HS-27A (cell line): Measurements from ENCODE around the gene PRR22.

ENCODE experiments used
- DNase-seq: peaks from one replicate; pipeline ENCODE4 v3.0.0-alpha.2; 2012; ENCODE audit warnings: low read depth, missing footprints

The PRR22 gene

DNA sequence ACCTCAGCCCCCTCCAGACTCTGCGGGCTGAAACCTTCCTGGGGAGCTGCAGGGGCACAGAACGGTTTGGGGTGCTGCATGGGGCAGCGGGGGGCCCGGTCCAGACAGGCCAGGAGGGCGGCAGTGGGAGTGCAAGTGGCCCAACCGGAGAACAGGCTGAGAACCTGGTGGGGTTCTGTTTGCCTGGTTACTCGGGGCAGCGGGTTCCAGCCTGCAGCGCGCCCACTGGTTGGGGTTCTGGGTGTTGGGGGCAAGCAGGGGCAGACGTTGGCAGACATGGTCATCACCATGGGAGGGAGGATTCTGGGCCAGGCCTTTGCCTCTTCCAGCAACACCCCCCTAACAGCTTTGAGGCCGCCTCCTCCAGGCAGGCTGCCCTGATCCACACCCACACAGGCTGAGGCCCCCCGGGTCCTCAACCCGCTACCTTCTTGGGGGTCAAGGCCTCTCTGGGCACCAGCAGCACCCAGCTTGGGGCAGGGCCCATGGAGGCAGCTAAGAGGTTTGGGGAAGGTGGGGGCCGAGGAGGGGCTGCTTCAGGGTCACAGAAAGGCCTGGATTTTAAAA lies at the start of gene PRR22:
TSS of gene PRR22 (minus strand) at position 166 of the 567 bp plus-strand sequence. CDS start at position 80, 86 bp downstream.
- DNase-seq: no peak

DNA sequence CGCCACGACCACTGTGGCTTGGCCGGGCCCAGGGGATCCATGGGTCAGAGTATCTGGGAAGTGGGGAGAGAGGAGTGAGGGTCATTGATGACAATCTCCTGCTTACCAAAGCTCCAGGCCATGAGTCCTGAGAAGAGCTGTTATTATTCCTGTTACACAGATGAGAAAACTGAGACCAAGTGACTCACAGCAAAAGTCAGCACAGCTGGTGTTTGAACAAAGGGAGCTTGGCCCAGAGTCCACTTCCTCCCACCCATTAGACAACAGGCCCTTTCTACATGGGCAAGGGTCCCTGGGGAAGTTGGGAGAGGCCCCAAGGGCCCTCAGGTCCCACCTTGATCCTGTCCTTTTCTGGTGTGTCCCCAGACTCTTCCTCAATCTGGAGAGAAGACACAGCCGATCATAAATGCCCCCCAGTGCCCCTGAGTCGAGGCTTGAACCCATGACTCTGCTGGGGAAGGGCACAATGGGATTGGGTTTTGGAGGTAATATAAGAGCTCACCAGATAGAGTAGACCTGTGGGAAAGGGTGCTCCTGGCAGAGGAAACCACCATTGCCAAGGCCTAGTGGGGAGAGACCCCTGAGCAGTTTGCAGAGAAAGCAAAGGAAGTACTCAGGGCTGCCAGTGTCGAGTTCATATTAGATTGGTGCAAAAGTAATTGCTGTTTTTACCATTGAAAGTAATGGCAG lies 48.1 kb upstream of the PRR22 start:
- no peak for DNase-seq

DNA sequence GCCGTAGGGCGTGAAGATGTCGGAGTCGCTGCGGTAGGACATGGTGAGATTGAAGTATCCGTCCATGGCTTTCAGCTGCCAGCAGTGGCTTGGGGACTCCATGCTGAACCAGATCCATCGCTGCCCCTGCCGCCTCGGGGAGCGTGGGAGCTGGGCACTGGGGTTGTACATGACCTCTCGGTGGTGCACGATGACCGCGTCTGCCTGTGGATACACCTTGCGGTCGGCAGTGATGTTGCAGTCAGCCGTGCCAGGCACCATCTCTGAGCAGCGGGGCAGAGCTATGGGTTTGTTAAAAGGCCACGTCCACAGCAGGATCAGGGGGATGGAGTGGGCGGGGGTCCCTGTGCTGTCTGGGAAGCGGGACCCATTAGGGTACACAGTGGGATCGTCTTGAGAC lies 47.5 kb upstream of the PRR22 start:
- DNase-seq: no peak

DNA sequence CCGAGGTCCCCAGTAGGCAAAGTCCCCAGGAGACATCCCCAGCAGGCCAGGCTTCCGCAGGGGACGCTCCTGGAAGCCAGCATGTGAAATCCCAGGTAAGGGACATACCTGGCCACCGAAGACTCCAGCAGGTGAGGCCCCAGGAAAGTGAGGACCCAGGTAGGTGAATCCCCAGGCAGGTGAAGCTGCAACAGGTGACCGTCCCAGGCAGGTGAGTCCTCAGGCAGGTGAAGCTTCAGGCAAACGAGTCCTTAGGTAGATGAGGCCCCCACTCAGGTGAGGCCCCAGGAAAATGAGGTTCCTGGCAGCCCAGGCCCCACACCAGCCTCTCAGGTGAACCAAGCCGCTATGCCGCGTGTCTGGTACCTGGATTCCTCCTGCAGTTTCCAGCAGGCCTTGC lies 46.6 kb upstream of the PRR22 start:
- no peak for DNase-seq

DNA sequence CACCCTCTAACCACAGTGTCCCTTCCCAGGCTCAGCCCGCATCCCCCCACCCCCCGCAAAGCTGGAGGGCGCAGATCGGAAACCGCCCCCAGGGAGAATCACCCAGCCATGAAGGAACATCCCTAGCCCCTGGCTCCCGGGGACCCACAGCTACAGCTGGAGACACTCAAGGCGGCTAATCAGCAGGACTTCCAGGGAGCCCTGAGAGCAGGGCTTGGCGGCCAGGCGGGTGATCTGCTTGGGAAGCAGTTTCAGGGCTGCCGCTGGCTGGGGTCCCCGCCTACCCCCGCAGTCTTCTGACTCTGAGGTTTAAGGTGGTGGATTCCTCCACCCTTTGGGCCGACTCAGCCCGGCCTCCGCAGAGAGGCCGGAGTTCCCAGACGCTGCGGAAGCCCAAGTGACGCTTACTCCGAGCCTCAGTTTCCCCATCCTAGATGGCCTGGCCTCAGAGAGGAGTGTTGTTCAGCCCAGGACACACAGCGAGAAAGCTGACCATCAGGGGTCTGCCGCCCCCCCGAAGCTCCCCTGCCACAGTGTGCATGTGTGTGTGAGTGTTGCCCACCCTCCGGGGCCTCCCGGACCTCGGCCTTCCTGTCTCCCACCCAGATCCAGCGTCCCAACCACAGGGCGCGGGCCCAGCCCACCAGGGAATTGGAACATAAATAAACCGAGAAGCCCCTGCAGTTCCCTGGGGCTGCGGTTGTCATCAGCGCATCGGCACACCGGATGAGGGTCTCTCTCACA lies 45.2 kb upstream of the PRR22 start:
- no peak for DNase-seq

DNA sequence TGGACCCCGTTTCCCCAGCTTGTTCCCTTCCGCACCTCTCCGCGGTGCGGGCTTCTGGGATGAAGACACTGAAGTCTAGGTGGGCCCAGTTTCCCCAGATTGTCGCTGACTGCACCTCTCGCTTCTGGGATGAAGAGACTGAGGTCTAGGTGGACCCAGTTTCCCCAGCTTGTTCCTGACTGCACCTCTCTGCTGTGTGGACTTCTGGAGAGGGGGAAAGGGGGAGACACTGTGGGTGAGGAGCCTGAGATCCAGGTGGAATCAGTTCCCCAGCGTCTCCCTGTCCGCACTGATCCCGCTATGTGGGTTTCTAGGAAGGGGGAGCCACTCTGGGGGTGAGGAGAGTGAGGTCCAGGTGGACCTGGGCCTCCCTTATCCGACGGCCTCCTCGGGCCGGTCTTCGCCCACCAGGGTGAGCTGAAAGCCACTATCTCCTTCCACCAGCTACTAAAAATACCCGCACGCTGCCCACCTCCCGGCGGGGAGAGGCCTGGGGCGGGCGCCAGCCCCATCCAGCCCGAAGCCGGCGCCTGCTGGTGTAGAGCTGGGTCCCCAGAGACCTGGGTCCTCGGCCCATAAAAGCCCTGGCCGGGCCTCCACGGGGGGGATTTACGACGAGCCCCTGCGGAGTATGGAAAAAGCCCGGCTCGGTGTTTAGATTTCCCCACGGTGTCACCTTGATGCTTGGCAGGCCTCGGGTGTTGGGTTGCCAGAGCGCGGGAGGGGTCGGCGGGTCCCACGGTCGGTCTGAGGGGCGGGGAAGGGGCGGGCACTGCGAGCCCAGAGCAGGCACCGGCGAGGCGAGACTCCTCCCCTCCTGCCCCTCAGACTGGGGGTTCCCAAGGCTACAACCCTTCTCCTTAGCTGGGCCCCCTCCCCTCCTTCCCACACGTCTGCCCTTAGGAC lies 44.4 kb upstream of the PRR22 start:
- DNase-seq: no peak

DNA sequence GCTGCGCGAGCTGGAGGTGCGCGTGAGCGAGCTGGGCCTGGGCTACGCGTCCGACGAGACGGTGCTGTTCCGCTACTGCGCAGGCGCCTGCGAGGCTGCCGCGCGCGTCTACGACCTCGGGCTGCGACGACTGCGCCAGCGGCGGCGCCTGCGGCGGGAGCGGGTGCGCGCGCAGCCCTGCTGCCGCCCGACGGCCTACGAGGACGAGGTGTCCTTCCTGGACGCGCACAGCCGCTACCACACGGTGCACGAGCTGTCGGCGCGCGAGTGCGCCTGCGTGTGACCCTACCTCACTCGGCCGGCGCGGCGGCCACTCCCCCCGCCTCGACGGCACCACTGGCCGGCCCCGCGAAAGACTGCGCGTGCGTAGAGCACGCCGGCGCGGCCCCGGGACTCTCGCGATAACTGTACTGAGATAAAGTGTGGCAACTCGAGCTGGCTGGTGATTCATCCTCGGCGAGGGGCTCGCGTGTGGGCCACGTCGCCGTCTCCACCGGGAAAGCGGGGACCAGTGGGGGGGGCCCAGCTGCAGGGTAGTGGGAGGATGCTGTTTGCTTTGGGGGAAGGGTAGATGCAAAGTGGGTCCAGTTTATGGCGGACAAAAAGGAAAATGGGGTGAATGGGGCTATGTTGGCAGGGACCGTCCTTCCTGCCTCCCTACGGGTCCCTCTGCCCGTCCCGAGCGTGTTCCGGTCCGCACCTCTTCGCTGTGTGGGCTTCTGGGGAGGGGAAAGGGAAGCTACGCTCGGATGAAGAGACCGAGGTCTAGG lies 43.5 kb upstream of the PRR22 start:
- peak; percentile 69 for DNase-seq

DNA sequence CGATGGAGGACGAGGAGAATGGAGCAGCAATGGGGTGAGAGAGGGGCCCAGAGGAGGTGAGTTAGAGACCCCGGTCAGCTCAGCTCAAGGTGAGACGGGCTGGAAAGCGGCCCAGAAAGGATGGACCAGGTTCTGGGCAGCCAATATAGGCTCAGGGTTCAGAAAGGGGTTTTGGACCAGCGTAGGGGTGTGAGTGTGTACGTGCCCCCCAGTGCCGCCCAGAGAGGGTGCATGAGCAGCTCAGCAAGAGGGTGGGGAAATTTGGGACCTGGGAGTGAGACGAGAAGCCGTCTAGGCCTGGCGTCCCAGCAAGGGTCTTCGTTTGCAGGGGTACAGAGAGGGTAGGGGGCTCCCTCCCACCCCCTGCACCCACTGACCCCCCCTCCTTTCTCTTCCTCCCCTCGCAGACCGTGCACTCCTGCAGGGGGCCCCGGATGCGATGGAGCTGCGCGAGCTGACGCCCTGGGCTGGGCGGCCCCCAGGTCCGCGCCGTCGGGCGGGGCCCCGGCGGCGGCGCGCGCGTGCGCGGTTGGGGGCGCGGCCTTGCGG lies 42.9 kb upstream of the PRR22 start:
- DNase-seq: no peak

DNA sequence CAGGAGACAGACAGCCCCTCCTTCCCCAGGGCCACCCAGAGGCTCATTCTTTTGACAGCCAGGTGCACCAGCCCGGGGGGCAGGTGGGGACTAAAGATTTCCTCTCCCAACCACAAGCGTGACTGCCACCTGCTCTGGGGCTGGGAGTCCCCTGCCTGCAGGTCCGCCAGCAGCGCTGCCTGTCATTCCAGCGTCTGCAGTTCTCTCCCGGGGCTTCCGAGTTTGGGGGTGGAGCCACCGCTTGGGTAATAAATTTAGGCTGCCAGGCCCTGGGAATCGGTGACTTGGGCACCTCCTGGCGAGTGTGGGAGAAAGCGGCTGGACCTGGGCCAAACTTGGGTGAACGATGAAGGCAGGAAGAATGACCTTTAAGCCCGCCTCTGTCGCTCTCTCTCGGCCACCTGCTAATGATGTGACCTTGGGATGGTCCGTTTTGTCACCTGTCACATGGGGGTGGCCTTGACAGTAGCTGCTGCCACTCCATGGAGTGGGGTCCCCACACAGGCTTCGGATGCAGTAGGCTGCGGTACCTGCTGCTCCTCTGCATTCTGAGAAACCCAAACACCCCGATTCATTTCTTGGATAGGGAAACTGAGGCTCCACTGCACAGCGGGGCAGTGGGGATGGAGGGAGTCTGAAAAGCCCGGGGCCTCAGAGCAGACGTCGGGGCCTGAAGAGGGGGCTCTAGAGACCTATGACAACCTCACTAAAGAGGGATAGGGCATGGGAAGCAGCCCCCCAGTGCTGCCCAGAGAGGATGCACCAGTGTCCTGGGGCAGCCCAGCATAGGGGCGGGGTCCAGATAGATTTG lies 42.2 kb upstream of the PRR22 start:
- DNase-seq: no peak

DNA sequence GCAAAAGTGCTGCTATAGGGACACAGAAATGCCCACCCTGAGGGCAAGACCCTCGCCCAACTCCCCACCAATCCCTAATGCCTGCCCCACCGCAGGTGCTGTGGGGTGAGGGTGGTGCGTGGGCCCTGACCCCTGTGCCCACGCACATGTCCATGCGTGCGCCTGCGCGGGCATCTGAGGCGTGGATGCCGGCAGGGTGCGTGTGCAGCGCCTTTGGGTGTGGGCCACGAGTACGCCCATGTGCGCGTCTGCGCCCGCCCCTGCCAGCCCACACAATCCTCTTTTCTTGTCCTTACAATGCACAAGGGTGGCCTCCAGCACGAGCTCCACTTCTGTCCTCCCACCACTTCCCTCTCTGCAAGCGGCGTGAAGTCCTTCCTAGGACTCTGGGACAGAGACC lies 40.6 kb upstream of the PRR22 start:
- DNase-seq: no peak

DNA sequence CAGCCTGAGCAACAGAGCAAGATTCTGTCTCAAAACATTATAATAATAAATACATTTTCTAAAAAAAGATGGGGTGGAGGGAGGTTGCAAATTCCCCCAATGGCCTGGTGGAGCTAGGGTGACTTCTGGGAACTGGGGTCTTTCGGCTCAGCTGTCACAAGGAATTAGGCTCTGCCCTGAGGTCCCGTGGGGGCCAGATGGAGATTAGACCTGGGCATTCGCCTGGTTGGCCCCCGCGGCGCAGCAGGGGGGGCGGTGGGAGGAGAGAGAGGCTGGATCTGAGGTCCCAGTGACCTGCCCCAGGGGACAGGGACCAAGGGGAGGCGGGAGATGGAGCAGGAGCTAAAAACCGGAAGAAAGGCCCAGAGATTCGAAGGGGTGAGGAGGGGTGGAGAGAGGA lies 40.2 kb upstream of the PRR22 start:
- no peak for DNase-seq

DNA sequence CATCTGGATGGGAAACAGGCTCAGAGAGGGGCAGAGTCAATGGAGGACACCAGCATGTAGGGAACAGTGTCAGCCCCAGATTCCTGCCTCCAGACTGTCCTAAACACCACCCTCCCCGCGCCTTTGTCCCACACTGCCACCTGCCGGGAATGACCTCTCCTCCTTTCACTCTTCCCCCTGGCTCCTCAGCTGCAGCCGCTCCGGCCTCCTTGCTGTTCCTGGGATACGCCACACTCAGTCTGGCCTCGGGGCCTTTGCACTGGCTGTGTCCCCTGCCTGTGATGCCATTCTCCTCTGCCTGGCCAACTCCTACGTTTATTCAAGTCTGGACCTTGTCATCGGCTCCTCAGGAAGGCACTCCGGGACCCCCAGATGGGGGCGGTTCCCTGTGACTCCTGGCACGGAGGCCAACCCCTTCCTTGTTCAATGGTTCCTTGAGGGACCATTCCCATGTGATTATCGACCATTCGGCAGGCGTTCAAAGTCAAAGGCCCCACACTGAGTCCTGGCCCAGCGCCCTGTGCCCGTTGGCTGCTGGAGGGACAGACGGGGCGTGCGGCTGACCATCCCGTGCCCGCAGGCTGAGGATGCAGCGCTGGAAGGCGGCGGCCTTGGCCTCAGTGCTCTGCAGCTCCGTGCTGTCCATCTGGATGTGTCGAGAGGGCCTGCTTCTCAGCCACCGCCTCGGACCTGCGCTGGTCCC lies 39.2 kb upstream of the PRR22 start:
- DNase-seq: no peak

DNA sequence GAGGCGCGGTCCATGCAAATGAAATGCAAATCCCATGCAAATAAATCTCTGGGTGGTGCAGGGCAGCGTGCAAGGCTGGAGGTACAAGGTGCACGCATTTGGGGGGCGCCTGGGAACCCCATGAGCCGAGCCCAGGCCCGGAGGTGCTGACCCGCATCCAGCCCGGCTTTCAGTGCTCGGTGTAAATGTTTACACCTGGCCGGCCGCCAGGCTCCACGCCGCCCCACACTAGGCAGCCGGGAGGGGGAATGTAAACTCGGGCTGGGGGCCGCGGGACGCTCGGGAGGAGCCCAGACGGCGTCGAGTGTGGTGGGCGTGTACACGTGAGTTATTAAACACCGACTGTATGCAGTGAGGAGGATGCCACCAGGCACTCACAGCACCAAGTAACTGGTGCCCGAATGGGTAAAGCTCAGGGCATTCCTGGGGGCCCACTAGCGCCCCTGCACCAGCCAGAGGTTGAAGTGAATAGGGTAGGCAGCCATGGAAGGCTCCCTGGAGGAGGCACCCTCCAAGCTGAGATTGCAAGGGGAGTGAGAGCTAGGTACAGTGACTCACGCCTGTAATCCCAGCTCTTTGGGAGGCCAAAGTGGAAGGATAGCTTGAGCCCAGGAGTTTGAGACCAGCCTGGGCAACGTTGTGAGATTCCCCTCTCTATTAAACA lies 37.8 kb upstream of the PRR22 start:
- no peak for DNase-seq

DNA sequence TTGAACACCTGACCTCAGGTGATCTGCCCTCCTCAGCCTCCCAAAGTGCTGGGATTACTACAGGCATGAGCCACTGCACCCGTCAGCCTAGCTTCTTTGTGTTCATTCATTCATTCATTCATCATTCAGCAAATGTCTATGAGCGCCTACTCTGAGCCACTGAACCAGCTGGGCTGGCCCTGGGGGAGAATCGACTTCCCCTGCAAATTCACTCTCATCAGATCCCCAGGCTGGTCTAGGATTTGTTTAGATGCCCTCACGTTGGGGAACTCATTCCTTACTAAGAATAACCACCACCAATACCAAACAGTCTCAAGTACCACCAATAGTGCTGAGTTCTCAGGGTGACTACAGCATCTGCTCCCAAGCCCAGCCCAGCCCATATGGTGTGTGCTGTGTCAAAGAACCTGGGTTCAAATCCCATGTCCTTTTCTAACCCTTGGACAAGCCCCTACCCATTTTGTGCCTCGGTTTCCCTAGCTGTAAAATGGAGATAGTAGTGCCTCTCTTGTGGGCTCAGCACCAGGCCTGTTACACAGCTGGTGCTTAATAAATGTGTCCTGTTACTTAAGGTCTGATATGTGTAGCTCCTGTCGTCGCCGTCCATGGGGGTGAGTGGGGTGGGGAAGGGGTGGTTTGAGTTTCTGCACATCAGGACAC lies 37.1 kb upstream of the PRR22 start:
- DNase-seq: no peak

DNA sequence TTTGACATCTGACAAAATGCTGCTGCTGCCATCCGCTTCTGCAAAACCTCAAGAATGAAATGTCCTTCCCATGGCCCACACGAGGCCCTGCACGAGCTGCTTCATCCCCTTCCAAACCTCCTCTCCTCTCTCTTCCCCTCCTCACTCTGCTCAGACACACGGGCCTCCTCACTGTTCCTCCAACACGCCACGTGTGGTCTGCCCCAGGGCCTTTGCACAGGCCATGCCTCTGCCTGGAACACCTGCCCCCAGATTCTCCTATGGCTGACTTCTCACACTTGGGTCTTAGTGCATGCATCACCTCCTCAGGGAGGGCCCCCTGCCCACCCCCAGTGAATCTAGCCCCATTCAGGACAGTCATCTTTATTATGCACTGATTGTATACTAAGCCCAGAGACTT lies 36.2 kb upstream of the PRR22 start:
- DNase-seq: no peak

DNA sequence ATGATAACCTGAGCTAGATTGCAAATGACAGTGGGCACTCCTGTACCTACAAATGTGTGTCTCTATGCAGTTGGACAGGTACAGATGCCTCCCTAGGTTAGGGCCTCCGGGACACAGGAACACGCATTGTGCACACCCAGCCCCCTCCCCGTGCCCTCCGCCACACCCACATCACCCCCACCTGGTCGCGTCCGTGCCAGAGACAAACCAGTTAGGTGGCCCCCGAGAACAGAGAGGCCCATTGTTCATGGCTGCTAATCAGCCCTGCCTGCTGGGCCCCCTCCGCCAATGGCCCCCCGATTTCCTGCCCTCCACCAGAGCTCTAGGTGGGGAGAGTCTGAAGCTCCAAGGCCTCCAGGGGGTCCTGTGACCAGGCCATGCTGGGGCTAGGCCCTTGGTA lies 34.0 kb upstream of the PRR22 start:
- DNase-seq: no peak

DNA sequence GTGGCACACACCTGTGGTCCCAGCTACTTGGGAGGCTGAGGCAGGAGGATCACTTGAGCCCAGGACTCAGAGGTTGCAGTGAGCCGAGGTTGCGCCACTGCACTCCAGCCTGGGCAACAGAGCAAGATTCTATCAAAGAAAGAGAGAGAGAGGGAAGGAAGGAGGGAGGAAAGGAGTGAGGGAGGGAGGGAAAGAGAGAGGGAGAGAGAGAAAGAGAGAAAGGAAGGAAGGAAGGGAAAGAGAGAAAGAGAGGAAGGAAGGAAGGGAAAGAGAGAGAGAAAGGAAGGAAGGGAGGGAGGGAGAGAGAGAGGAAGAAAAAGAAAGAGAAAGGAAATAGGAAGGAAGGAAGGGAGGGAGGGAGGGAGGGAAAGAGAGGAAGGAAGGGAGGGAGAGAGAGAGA lies 32.7 kb upstream of the PRR22 start:
- DNase-seq: no peak

DNA sequence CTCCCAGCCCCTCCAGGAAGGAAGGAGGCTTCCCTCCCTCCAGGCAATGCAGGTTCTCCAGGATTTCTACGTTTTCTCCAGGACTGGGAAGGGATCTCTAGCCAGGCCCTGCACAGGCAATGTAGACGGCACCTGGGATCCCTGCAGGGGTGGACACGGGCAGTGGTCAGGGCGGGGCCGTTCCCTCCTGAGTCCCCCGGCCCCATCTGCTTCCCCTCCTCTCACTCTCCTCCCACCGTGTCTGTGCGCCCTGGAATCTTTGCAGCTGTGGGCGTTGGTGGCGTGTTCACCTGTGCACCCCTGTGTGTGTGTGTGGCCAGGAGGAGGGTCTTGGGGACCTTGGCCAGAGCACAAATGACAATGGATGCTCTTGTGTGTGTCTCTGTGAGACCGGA lies 30.3 kb upstream of the PRR22 start:
- DNase-seq: no peak
